Stimulated activated CD8-positive, alpha-beta memory T cell treated with anti-CD3 and anti-CD28 coated beads, Interleukin-12 subunit alpha, Interleukin-12 subunit beta, amount 100 ng/mL, for 4 hours (primary cell): ENCODE data around the gene TBCEL.

Experiments
- DNase-seq: peaks from one replicate; pipeline ENCODE4 v3.0.0-alpha.2; 2020; ENCODE audit warnings: low read depth

Gene TBCEL

DNA sequence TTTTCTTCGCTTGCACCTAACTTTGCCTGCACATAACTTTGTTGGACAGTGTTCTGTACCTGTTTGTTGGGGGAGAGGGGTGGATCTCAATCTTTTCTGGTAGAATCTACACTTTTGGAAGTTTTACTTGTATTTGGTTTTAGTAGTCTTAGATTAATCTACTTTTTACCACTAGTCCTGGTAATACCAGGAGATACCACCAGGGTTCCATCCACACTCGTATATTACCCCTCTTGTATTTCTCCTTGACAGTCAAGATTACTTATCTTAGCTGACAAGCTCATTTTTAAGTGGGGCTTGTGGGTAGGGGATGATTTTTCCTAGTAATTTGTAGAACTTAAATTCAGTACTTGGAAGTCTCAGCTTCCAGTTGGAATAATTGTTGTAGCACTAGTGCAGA lies 39.8 kb downstream of the TBCEL start:
- no peak for DNase-seq

DNA sequence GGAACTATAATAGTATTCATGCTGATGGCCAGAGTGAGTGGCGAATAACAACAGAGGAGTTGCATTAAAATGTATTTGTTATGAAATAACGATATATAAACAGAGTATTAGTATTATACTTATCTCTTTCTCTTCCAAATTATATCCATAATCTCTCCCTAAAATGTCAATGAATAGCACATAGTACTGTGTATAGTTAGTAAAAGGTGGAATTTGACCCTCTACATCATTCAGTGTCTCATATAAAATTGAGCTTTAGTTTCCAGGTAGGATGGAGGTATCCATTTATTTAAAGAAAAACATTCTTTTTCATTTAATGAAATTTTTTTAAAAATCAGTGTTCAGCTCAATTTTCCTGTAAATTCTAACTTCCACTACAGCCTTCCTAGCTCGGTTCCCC lies 42.7 kb downstream of the TBCEL start:
- DNase-seq, result no peak

DNA sequence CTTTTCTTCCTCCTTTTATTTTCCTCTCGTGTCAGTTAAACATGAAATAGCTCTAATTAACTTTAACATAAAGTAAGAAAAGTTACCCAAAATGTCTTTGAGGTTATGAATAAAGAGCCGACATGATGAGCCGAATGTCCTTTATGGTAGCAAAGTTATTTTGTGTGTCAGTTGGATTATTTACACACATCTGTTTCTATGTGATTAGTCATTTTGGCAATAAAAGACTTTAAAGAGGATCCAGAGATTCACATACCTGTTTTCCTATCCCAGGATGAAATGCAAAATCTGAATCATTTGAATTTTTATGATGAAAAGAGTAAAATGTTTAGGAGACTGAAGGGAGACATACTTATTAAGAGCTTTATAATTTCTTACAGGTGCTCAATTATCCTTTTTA lies 43.1 kb downstream of the TBCEL start:
- DNase-seq, result no peak

DNA sequence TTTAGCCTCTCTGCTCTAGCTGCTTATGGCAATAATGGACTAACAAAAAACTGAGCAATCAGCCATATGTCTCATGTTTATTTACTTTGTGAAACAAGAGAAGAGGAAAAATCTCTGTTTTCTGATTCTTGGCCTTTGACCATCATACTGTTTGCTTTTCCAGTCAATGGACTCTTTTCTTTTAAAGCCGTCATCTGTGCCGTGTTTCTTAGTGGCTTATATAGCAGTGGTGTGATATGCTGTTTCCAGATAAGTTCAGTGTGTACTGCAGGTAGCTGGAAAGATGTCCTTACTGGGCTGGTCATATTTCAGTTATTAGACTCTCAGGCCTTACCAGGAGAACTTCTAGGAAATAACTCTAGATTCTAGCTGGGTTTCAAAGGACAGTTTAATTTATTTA lies 43.6 kb downstream of the TBCEL start:
- DNase-seq, result no peak

DNA sequence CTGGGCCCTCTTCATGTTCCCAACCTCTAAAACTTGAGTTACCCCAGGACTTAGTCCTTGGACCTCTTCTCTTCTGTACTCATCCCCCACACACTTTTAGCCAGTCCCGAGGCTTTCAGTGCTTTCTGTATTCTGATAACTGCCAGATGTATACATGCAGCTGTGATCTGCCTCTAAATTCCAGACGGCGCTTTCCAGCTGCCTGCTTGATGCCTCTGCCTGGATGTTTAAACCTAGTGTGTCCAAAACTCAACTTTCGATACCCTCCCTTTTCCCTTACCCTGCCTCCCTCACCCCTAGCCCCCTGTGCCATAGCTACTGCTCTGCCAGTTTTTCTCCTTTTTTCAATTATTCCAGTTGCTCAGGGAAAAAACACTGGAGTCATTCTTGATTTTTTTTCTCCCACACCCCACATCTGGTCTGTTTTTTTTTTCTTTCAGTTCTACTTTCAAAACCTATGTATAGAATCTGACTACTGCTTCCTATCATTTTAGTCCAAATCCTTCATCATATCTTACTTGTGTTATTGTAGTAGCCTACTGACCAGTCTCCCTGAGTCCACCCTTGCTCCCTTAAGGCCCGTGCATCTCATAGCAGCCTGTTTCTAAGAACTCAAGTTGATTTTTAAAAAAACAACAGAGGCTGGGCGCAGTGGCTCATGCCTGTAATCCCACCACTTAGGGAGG lies 44.2 kb downstream of the TBCEL start:
- no peak for DNase-seq

DNA sequence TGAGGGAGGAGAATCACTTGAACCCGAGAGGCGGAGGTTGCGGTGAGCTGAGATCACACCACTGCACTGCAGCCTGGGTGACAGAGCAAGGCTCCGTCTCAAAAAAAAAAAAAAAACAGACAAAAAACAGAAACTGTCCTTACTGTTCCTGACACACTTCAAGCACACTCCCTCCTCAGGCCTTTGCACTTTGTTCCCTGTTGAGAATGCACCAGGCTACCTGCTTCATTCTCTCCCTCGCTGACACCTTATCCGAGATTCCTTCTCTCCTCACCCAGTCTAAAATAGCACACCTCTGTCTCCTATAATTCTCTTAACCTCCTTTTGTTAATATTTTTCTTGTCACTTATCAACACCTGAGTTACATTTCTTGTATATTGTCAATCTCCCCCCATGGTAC lies 44.9 kb downstream of the TBCEL start:
- DNase-seq, result no peak

DNA sequence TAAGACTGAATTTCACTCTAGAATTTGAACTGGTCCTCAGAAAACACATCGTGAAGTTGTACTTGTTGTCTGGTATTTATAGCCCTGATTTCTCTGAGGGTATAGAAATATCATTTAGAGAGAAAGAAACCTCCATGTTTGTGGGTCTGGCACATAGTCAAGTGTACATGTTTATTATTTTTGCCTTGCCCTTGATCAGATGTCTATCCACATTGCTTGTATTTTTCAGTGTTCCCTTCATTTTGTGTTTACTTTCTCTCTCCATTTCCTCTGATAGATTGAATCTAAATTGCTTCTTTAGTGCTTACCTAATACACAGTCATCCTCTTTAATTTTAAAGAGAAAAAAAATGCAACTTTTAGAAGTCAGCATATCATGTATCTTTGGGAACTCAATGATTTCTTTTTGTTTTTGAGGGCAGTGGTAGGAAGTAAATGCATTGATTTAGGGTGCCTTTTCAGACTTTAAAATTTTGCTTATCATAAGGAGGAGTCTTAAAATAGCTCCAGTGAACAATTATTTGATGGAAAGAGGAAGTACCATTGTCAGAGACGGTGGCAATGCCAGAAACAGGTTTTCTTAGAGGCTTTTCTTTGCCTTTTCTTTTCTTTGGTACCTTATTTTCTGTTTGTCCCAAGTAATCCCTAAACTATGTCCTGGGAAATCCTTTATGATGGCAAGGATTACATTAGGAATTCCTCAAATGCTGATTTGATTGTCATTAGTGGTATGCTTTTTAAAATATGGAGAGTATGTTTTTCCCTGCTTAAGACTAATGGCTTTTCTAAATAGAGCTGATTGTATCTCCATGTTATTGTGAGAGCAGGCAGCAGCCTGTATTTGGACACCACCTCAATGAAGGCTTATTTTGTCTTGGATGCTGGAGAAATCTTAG lies 47.3 kb downstream of the TBCEL start:
- DNase-seq, result no peak

DNA sequence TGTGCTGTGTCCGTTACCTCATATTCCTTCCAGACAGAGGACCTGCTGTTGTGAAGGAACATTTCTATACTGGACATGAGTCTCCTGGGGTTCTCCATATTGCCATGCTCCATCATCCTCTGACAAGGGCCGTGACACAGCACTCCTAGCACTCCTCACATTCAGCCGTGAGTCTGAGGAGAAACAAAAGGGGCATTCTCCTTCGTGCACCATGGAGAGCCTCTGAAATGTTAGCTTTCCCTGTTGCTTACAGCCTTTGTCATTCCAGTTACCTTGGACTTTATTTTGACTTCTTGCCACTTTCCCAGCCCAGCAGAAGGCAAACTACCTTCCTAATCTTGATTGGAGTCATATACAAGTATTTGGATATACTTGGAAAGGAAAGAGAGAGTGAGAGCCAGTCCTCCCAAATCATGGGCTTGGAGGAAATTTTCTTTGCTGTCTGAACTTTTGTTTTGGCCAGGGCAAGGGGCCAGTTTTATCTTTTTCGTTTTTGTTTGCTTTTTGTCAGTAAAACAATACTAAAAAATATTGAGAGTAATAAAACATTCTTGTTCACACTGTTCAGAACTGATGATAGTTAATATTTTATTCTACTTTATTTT lies 48.0 kb downstream of the TBCEL start:
- no peak for DNase-seq

DNA sequence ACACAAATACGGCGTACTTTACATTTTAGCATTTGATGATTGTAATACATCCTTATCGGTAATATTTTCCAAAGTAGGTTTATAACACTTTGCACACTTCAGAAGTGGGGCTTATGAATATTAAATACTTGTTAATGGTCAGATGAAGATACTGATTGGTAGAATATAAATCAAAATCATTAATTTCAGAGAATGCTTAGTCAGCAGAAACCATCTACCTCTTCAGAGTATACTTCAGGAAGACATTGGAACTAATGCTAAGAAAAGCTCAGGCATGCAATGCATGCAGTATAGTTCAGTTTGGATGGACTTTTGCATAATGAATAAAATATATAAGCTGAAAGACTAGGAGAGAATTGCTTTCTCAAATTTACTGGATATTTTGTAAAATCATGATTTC lies 57.4 kb downstream of the TBCEL start:
- DNase-seq, result no peak

DNA sequence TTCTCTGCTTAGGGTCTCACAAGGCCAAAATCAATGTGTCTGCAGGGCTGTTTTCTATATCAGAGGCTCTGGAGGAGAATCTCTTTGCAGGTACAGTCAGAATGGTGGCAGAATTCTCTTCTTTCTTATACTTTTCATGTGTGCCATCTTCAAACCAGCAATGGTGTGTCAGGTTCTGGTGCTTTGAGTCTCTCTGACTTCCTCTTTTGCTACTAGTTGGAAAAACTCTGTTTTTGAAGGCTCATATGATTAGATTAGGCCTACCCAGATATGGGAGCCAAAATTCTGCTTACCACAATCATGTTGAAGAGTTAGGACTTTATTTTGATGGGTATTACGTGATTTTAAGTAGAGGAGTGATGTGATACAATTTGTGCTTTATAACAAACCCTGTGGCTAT lies 58.3 kb downstream of the TBCEL start:
- no peak for DNase-seq

DNA sequence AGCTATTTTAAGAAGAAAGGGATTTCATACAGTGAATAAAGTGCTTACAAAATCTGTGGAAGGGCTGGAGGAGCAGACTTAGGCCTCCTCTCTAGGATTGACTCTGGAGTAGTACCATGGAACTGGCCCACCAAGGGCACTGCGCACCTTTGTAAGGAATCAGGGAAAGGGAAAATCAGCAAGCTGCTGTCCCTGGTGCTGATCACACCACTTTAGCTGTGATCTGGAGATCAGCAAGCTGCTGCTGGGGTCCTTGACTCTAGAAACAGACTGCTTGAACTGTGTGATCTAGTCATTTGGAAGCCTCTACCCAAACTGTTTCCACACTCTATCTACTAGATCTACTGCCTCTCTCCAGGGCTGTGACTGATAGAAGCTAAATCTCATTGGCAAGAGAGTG lies 58.8 kb downstream of the TBCEL start:
- no peak for DNase-seq

DNA sequence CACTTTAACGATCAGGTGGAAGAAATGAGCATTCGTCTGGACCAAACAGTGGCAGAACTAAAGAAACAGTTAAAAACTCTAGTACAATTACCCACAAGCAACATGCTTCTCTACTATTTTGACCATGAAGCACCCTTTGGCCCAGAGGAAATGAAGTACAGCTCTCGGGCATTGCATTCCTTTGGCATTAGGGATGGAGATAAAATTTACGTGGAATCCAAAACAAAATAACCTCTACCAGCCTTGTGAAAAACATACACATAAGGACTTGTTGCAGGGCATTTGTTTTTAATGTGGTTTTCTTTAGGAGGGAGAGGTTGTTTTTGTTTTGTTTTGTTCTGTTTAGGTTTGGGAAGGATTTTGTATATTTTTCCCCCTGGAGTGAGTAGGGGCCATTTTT lies 63.0 kb downstream of the TBCEL start:
- no peak for DNase-seq

DNA sequence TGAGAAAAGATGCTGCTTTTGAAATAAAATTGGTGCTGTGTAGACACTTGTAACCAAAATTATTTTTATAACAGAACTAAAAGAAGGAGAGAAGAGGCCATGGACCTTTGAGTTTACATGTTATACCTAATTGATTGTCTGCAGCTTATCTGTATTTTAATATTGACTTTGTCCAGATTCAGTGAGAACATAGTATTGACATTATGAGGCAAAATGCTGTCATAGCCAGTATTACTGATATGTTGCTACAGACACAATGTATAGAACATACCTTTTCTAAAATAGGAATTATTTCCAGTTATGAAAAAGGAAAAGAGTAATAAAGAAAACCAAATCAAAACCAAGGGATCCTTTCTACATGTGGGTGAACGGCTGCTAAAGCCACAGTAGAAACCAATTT lies 65.7 kb downstream of the TBCEL start:
- DNase-seq, result no peak

DNA sequence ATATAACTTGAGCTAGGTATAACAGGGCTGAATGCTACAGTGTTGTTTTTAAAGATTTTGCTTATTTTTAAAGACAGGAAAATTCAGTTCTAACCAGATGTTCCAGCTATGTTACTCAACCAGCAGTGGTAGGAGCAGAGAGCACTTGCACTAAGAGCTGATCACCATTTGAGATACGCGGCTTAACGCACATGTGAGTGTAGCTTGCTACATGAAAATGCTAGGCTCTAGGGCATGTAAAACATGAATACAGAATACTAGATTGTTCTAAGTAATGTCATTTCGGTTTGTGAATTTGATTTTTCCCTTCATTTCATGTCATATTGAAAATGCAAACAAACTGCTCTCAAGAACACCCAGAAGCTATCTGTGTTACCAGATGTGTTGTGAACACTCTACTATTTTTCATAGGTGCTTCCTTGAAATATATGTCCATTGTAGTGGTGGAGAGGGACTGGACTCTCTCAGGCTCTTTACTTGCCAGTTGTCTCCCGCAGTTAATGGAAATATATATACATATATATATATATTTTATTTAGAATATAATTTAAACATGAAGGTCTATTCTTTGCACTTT lies 66.3 kb downstream of the TBCEL start:
- no peak for DNase-seq

DNA sequence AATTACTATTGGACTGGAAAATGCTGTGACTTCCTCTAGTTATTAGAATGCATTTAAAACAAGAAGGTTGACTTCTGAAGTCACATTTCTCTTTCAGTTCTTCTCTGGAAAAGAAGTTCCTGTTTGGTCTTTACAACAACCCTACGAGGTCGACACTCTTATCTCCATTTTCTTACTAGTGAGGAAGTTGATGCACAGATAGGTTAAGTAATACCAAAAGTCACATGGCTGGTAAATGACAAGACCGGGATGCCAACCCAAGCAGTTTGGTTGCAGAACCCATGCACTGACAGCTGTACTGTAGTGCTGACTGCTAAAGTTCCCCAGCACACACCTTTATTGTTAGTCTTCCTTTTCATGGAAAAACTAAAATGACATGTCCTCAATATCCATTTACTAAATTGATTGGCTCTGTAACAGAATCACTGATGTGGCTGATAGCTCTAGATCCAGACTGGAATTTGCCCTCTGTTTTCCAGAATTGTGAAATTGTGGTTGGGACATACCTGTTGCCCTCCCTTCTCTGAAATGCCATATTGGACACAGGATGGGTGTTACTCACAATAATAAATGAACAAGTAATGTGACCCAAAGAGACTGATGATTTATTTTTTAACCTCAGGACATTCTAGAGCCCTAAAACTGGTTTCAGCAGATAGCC lies 67.7 kb downstream of the TBCEL start:
- DNase-seq, result no peak

DNA sequence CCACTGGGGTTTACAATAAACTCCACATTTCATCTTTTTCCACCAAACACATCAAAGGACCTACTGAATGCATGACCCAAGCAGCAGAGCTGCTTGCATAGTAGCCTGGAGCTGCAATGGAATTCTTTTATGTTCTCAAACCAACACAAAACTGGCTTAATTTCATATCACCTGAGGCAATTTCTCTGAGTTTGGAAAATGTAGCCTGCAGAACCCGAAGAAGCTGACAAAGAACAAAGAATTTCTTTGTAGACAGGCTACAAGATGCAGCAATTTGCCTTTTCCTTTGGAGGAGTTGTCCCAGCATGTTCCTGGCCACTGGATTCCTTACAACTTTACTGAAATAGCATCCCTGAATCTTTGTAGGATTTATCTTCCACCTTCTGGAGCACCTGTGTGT lies 71.7 kb downstream of the TBCEL start:
- no peak for DNase-seq

DNA sequence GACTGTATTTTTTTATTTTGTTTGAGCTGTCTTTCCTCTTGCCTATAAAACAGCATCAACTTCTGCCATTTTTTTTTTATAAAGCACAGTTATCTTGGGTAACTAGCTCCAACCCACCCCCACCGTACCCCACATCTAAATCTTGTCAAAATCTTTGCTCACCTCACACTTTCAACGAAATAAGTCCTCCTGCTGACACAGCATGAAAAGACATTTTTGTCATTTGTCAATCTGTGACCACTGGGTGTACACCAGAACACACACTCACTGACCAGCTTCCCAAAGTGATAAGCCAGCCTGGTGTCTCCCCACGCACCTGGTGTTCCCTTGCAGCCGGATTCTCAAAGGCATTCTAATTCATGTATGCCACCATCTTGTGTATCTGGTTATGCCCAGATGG lies 75.5 kb downstream of the TBCEL start:
- no peak for DNase-seq

DNA sequence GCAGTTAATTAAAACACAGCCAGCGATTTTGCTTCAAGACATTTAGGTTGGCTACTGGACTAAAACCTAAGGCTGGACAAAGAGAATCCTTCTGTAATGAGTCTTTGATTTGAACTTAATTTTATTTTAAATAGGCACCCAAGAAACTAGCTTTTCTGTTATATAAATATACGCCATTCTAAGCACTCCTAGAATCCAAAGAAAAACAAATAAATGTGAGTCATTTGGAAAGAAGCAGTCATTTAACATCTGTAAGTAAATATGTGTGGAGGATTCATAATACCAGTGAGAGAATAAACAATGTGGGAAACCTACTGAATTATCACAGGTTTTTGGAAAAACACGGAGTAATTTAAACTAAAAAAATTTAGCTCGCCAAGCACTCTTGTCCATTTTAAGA lies 76.0 kb downstream of the TBCEL start:
- DNase-seq, result no peak

DNA sequence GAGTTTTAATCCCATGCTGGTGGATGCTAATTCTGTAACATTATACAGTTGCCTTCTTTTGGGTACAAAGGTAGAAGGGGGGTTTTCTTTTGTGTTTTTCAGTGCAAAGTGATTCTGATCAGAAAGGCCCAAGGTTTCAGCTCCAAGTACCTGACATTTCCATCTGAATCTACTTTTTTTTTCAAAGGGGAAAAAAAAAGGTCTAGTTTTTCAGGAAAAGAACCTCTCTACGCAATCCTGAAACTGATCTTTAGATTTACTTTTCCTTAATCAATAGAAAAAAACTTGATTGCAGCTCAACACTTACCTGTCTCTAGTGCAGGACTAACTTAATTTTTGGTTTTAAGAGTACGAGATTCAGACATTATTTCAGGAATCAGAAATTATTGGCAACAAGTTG lies 77.0 kb downstream of the TBCEL start, which contains the start of gene TECTA:
TECTA (plus strand) TSS at position 301 of the 400 bp plus-strand sequence. CDS start 1,423 bp downstream, outside the sequence.
- no peak for DNase-seq

DNA sequence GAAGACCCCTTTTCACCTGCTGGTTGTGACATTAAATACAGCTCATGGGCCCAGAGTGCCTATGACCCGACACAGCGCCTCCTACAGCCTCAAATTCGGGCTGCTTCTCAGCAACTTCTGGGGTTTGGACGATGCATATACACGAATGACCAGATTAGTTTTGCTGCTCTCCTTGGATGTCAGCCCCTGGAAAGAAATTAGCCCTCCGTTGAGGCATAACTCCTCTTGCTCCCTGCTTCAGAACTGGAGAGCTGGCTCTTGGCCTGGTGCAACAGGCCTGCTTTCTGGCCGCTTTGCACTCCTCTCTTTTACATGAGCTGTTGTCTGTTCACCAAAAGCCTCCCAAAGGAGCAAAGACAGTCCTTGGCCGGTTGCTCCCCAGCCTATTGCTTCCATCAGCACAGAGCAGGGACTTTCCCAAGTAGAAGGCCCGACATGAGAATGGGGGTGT lies 80.4 kb downstream of the TBCEL start:
- DNase-seq, result no peak

DNA sequence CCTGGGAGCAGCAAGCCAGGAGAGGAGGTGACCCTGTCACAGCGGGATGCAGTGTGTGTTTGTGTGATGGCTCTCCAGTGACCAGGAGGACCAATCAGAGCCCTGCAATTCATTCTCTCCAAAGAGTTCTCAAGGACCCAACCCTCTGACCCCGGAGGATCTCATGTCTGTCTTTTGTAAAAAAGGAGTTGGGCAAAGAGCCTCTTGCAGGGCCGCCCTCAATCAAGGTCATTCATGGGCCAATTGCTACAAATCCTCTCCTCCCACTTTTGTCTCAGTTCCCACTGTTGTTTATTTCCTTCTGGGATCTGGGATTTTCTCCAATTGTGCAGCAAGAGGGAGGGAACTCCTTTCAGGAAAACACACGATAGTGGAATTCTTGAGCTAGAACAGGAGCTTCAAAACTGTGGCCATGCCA lies 81.2 kb downstream of the TBCEL start:
- DNase-seq, result no peak
